ENCODE results near the gene AIFM3. TPM values are rescaled to one million over a fixed set of nuclear protein-coding genes. Genes with fewer than 3 reads are reported as not detected.
A peak's percentile ranks its signal among the peaks of the same experiment; 100 is the strongest.

AIFM3 gene
- total and polyA plus RNA-seq, 2 of the 13 experiments (the other 11 are each of a cell fraction or from before 2014, with no cell fraction given): 9.0 to 15.3 TPM

DNA sequence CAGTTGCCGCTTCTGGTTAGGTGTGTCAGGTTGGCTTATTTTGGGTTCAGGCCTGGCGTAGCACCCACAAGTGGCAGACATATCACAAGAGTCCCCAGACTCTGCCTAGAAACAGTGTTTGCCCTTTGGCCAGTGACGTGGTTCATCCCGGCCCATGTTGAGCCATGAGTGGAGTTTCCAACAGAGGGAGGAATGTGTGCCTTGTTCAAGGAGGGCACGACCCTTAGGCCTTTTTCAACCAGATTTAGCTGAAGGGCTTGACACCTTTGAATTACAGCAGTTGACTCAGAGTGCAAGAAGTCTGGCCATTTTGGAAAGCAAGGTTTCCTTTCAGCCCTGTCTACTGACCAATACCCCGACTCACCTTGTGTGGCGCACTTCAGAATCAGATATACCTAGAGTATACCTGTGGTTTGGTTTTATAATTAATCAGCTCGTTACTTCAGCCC lies 15.1 kb upstream of the AIFM3 start (continued):
- TF ChIP-seq ARID3A (IDR thresholded peaks at IDR 0.05; ENCODE audit: low read depth, low read length): 0 out of 2 replicates have a peak, but pooled peaks have one; percentile 5
- TF ChIP-seq BRD4 (CRISPR knock-in tag; IDR thresholded peaks at IDR 0.05): 0 out of 2 replicates have a peak, but pooled peaks have one; percentile 66
- no peak for TF ChIP-seq ZNF138 (CRISPR knock-in tag; IDR thresholded peaks at IDR 0.05; ENCODE audit: low read depth)
- TF ChIP-seq ZFP36 (IDR thresholded peaks at IDR 0.05; ENCODE audit: borderline replicate concordance, low read depth, low read length, partially characterized antibody): no peak
- TF ChIP-seq, protein P1, sequence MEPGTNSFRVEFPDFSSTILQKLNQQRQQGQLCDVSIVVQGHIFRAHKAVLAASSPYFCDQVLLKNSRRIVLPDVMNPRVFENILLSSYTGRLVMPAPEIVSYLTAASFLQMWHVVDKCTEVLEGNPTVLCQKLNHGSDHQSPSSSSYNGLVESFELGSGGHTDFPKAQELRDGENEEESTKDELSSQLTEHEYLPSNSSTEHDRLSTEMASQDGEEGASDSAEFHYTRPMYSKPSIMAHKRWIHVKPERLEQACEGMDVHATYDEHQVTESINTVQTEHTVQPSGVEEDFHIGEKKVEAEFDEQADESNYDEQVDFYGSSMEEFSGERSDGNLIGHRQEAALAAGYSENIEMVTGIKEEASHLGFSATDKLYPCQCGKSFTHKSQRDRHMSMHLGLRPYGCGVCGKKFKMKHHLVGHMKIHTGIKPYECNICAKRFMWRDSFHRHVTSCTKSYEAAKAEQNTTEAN (CRISPR knock-in tag; conservative IDR thresholded peaks at IDR 0.05): 0 out of 2 replicates have a peak, but pooled peaks have one; percentile 46
- TF ChIP-seq ZFX (CRISPR knock-in tag; IDR thresholded peaks at IDR 0.05; ENCODE audit: low read depth): peak; percentile 53
- TF ChIP-seq RFXANK (CRISPR knock-in tag; IDR thresholded peaks at IDR 0.05): peak; percentile 92
- no peak for TF ChIP-seq ZNF589 (CRISPR knock-in tag; conservative IDR thresholded peaks at IDR 0.05)
- no peak for TF ChIP-seq SIN3B (IDR thresholded peaks at IDR 0.05; ENCODE audit: low read length)
- TF ChIP-seq, protein P2, sequence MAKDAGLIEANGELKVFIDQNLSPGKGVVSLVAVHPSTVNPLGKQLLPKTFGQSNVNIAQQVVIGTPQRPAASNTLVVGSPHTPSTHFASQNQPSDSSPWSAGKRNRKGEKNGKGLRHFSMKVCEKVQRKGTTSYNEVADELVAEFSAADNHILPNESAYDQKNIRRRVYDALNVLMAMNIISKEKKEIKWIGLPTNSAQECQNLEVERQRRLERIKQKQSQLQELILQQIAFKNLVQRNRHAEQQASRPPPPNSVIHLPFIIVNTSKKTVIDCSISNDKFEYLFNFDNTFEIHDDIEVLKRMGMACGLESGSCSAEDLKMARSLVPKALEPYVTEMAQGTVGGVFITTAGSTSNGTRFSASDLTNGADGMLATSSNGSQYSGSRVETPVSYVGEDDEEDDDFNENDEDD (CRISPR knock-in tag; IDR thresholded peaks at IDR 0.05; ENCODE audit: borderline replicate concordance): peak; percentile 26; the same call in 1 of the 2 replicates
- no peak for TF ChIP-seq ZNF776 (CRISPR knock-in tag; IDR thresholded peaks at IDR 0.05)
- TF ChIP-seq CBX1 (IDR thresholded peaks at IDR 0.05; ENCODE audit: low read depth): no peak
- TF ChIP-seq NONO (IDR thresholded peaks at IDR 0.05): no peak
- TF ChIP-seq NONO (CRISPR knock-in tag; conservative IDR thresholded peaks at IDR 0.05): 0 out of 2 replicates have a peak, but pooled peaks have one; percentile 14
- no peak for TF ChIP-seq HMG20B (CRISPR knock-in tag; conservative IDR thresholded peaks at IDR 0.05)
- TF ChIP-seq ZNF224 (CRISPR knock-in tag; IDR thresholded peaks at IDR 0.05): no peak
- TF ChIP-seq ZNF512 (CRISPR knock-in tag; IDR thresholded peaks at IDR 0.05): no peak
- peak; percentile 70 for TF ChIP-seq ZBTB38 (CRISPR knock-in tag; IDR thresholded peaks at IDR 0.05)
- peak; percentile 99 for TF ChIP-seq RFXAP (CRISPR knock-in tag; IDR thresholded peaks at IDR 0.05; ENCODE audit: borderline replicate concordance)
- TF ChIP-seq KLF12 (CRISPR knock-in tag; IDR thresholded peaks at IDR 0.05; ENCODE audit: borderline replicate concordance): no peak
- TF ChIP-seq CBX2 (IDR thresholded peaks at IDR 0.05; ENCODE audit: low read depth, low read length): no peak
- no peak for TF ChIP-seq CBX2 (CRISPR knock-in tag; IDR thresholded peaks at IDR 0.05; ENCODE audit: low read depth)
- TF ChIP-seq REPIN1 (CRISPR knock-in tag; IDR thresholded peaks at IDR 0.05; ENCODE audit: borderline replicate concordance, low read depth): 0 out of 2 replicates have a peak, but pooled peaks have one; percentile 4
- no peak for TF ChIP-seq JUN (CRISPR knock-in tag; IDR thresholded peaks at IDR 0.05)
- TF ChIP-seq, protein P3, sequence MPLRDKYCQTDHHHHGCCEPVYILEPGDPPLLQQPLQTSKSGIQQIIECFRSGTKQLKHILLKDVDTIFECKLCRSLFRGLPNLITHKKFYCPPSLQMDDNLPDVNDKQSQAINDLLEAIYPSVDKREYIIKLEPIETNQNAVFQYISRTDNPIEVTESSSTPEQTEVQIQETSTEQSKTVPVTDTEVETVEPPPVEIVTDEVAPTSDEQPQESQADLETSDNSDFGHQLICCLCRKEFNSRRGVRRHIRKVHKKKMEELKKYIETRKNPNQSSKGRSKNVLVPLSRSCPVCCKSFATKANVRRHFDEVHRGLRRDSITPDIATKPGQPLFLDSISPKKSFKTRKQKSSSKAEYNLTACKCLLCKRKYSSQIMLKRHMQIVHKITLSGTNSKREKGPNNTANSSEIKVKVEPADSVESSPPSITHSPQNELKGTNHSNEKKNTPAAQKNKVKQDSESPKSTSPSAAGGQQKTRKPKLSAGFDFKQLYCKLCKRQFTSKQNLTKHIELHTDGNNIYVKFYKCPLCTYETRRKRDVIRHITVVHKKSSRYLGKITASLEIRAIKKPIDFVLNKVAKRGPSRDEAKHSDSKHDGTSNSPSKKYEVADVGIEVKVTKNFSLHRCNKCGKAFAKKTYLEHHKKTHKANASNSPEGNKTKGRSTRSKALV (CRISPR knock-in tag; IDR thresholded peaks at IDR 0.05): peak; percentile 56; the same call in 1 of the 2 replicates
